Measurements from ENCODE around the gene UPK2. TPM values are rescaled to one million over a fixed set of nuclear protein-coding genes. Genes with fewer than 3 reads are reported as not detected.

UPK2 gene
- 0.50 TPM for polyA plus RNA-seq (2013, experiment 1 of 2)
- 0.47 TPM for polyA plus RNA-seq (2013, experiment 2 of 2)

DNA sequence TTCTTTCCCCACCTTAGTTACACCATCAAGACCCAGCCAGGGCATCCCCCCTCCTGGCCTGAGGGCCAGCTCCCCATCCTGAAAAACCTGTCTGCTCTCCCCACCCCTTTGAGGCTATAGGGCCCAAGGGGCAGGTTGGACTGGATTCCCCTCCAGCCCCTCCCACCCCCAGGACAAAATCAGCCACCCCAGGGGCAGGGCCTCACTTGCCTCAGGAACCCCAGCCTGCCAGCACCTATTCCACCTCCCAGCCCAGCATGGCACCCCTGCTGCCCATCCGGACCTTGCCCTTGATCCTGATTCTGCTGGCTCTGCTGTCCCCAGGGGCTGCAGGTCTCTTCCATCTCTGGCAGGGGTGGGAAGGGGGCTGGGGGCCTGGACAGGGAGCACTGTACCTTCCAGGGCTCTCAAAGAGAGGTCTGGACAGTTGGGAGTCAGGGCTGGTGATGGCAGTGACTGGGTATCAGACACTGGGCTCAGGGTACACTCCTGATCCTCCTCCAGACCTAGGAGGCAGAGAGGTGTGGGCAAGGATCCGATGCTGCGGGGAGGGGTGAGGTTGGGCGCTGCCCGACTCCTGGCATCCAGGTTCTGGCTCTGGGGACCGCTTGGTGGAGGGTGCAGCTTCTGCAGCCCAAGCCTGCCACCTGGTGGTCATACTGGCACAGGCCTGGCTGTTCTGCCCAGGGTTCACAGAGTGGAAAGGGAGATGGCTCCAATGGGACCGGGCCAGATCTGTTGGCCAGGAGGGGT is at the start of gene UPK2:
UPK2 (plus strand) TSS at position 205 of the 753 bp plus-strand sequence; CDS start at position 258, 53 bp downstream.
- H2BK12ac ChIP-seq (ENCODE audit: low read length), result no peak within 1 kb of the TSS
- no peak within 1 kb of the TSS for H2BK120ac ChIP-seq (ENCODE audit: low read depth, low read length)
- H2BK15ac ChIP-seq (ENCODE audit: low read length), result peak within 1 kb of the TSS; percentile 88
- H3K18ac ChIP-seq (ENCODE audit: low read length), result peak within 1 kb of the TSS; percentile 55
- no CpG with 5 or more reads among the region's 7 CpGs for WGBS, 2 donors (ENCODE audit: extremely low coverage in 2 of 2, insufficient read length in 2 of 2, insufficient replicate concordance in 1 of 2)
- H2BK5ac ChIP-seq (ENCODE audit: low read length), result no peak within 1 kb of the TSS
- H3K27ac ChIP-seq (replicated peaks; ENCODE audit: low read length), result no peak within 1 kb of the TSS
- no peak within 1 kb of the TSS for H3K4me3 ChIP-seq (ENCODE audit: low read length in 2 of 2)
- H3K23ac ChIP-seq (ENCODE audit: low read depth, low read length, poor library complexity), result no peak within 1 kb of the TSS
- H3K27me3 ChIP-seq (ENCODE audit: control insufficient read depth in 3 of 3, insufficient read depth in 3 of 3, low read depth in 1 of 3, low read length in 3 of 3), result peaks cover 0 to 48% (median 0%) of the 10 kb centered on the region in 3 experiments
- H4K8ac ChIP-seq (ENCODE audit: low read depth, low read length), result no peak within 1 kb of the TSS
- H3K9ac ChIP-seq (ENCODE audit: low read depth, low read length, poor library complexity), result no peak within 1 kb of the TSS
- H3K79me1 ChIP-seq (ENCODE audit: low read depth, low read length), result no peaks in the 10 kb centered on the region
- DNase-seq (ENCODE audit: low spot score), result peak; percentile 78
- H3K4ac ChIP-seq (ENCODE audit: low read length), result no peak within 1 kb of the TSS
- H3K4me2 ChIP-seq (ENCODE audit: insufficient read depth, low read length, poor library complexity, severe bottlenecking), result no peak within 1 kb of the TSS
- H3K4me1 ChIP-seq (ENCODE audit: control insufficient read depth in 2 of 2, insufficient read depth in 1 of 2, low read depth in 1 of 2, low read length in 2 of 2), result peaks cover 1 to 9% of the 10 kb centered on the region in 2 donors
- H3K36me3 ChIP-seq (replicated peaks in 1 of 2; ENCODE audit: control insufficient read depth in 2 of 2, insufficient read depth in 2 of 2, low read length in 2 of 2), result no peaks in the 10 kb centered on the region
- peak within 1 kb of the TSS; percentile 29 for H2AFZ ChIP-seq (ENCODE audit: low read length)
- no peaks in the 10 kb centered on the region for H3K9me3 ChIP-seq (replicated peaks in 1 of 2; ENCODE audit: control insufficient read depth in 2 of 2, insufficient read depth in 1 of 2, low read depth in 1 of 2, low read length in 2 of 2)
- H4K91ac ChIP-seq (ENCODE audit: low read depth, low read length, poor library complexity), result no peak within 1 kb of the TSS
- H3K14ac ChIP-seq (ENCODE audit: low read length), result no peak within 1 kb of the TSS
- H2AK5ac ChIP-seq (ENCODE audit: low read depth, low read length), result peak within 1 kb of the TSS; percentile 73

DNA sequence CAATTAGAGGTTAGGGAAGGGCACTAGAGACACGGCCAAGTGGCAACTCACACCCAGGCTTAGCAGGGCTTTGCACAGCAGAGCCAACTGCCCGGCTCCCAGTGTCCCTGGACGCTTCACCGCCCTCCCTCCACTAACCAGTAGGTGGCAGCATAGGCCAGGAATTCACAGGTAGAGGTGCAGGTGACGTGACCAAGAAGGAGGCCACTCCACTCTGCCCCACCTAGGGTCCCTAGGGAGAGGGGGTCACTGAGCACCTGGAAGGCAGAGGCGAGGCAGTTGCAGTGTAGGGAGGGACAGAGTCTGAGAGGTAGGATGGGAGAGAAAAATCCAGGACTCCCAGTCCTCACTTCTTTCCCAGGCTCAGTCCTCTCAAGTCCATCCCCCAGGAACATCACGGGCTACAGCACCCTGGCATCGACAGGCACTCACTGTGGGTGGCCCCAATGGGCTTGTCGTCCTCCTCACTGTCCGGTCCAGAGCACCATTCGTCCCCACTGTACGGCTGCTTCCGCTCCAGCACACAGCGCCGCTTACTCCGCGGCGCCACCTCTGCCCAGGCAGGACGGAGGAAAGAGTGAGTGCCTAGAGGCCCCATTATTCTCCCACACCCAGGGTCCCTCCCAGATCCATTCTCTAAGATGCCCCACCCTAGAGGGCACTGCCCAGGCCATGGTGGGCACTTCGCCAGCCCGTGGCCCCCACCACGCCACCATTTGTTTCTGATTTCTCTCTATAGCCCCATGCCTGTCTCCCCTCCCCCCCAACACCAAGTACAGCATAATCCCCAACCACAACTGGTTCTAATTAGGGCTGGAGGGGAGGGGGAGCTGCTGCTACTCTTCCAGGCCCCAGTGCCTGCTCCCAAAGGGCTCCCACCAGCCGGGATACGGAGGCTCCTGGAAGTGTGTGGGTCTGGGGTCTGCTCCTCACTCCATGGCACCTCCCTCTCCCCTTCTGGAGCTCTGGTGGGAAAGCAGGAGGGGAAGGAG is 48.8 kb upstream of the UPK2 start:
- Histone ChIP-seq H3K79me1 (ENCODE audit: low read depth, low read length) (peaks cover 4% of the 10 kb centered on the region), H2BK12ac (ENCODE audit: low read length) (no peak overlapping the region), H4K8ac (ENCODE audit: low read depth, low read length) (no peak overlapping the region), H2AFZ (ENCODE audit: low read length) (no peak overlapping the region), H2AK5ac (ENCODE audit: low read depth, low read length) (peak overlapping the region; percentile 95), H3K27me3 (ENCODE audit: control insufficient read depth in 3 of 3, insufficient read depth in 3 of 3, low read depth in 1 of 3, low read length in 3 of 3) (no peaks in the 10 kb centered on the region), H3K4me2 (ENCODE audit: insufficient read depth, low read length, poor library complexity, severe bottlenecking) (no peak overlapping the region), H2BK120ac (ENCODE audit: low read depth, low read length) (no peak overlapping the region), H2BK5ac (ENCODE audit: low read length) (no peak overlapping the region), H3K4ac (ENCODE audit: low read length) (no peak overlapping the region), H3K23ac (ENCODE audit: low read depth, low read length, poor library complexity) (peak overlapping the region; percentile 40), H3K18ac (ENCODE audit: low read length) (peak overlapping the region; percentile 92), H2BK15ac (ENCODE audit: low read length) (no peak overlapping the region), H3K4me3 (ENCODE audit: low read length in 2 of 2) (no peak overlapping the region), H3K14ac (ENCODE audit: low read length) (no peak overlapping the region), H3K4me1 (ENCODE audit: control insufficient read depth in 2 of 2, insufficient read depth in 1 of 2, low read depth in 1 of 2, low read length in 2 of 2) (peaks cover 35 to 41% of the 10 kb centered on the region in 2 donors), H3K36me3 (replicated peaks in 1 of 2; ENCODE audit: control insufficient read depth in 2 of 2, insufficient read depth in 2 of 2, low read length in 2 of 2) (peaks cover 20 to 35% of the 10 kb centered on the region in 2 donors), H3K27ac (replicated peaks; ENCODE audit: low read length) (no peak overlapping the region), H3K9ac (ENCODE audit: low read depth, low read length, poor library complexity) (peak overlapping the region; percentile 64), H4K91ac (ENCODE audit: low read depth, low read length, poor library complexity) (no peak overlapping the region), H3K9me3 (replicated peaks in 1 of 2; ENCODE audit: control insufficient read depth in 2 of 2, insufficient read depth in 1 of 2, low read depth in 1 of 2, low read length in 2 of 2) (no peaks in the 10 kb centered on the region)
- WGBS, 2 donors (ENCODE audit: extremely low coverage in 2 of 2, insufficient read length in 2 of 2, insufficient replicate concordance in 1 of 2), result no CpG with 5 or more reads among the region's 24 CpGs
- DNase-seq (ENCODE audit: low spot score), result no peak

DNA sequence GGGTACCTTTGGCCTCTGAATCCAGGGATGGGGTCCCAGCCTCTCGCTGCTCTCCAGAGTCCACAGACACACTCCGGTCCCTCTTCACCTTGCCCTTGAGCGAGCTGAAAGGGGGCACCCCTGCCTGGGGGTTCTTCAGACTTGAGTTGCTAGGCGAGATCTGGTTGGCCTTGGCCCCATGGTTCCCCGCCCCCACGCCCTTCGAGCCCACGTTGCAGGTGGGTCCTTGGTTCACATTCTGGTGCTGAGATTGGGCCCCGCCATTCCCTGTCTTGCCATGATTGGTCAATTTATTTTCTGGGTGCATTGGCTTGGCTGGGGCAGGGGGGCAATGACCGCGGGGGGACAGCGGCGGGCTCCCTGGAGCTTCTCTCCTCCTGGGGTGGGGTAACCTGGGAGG is 47.8 kb upstream of the UPK2 start:
- H2BK120ac ChIP-seq (ENCODE audit: low read depth, low read length), result no peak overlapping the region
- H3K14ac ChIP-seq (ENCODE audit: low read length), result no peak overlapping the region
- H2BK5ac ChIP-seq (ENCODE audit: low read length), result no peak overlapping the region
- no peaks in the 10 kb centered on the region for H3K27me3 ChIP-seq (ENCODE audit: control insufficient read depth in 3 of 3, insufficient read depth in 3 of 3, low read depth in 1 of 3, low read length in 3 of 3)
- no peak overlapping the region for H4K8ac ChIP-seq (ENCODE audit: low read depth, low read length)
- no peak overlapping the region for H2BK15ac ChIP-seq (ENCODE audit: low read length)
- no peaks in the 10 kb centered on the region for H3K9me3 ChIP-seq (replicated peaks in 1 of 2; ENCODE audit: control insufficient read depth in 2 of 2, insufficient read depth in 1 of 2, low read depth in 1 of 2, low read length in 2 of 2)
- no peak overlapping the region for H2AFZ ChIP-seq (ENCODE audit: low read length)
- no peak overlapping the region for H3K4me2 ChIP-seq (ENCODE audit: insufficient read depth, low read length, poor library complexity, severe bottlenecking)
- H3K4me3 ChIP-seq (ENCODE audit: low read length in 2 of 2), result no peak overlapping the region
- no peak overlapping the region for H3K27ac ChIP-seq (replicated peaks; ENCODE audit: low read length)
- H3K79me1 ChIP-seq (ENCODE audit: low read depth, low read length), result peaks cover 7% of the 10 kb centered on the region
- no peak overlapping the region for H4K91ac ChIP-seq (ENCODE audit: low read depth, low read length, poor library complexity)
- H3K23ac ChIP-seq (ENCODE audit: low read depth, low read length, poor library complexity), result no peak overlapping the region
- H2AK5ac ChIP-seq (ENCODE audit: low read depth, low read length), result peak overlapping the region; percentile 49
- peaks cover 43 to 50% of the 10 kb centered on the region in 2 donors for H3K4me1 ChIP-seq (ENCODE audit: control insufficient read depth in 2 of 2, insufficient read depth in 1 of 2, low read depth in 1 of 2, low read length in 2 of 2)
- H3K18ac ChIP-seq (ENCODE audit: low read length), result peak overlapping the region; percentile 84
- no peak overlapping the region for H3K4ac ChIP-seq (ENCODE audit: low read length)
- H3K9ac ChIP-seq (ENCODE audit: low read depth, low read length, poor library complexity), result no peak overlapping the region
- peak overlapping the region; percentile 24 for H2BK12ac ChIP-seq (ENCODE audit: low read length)
- no peak for DNase-seq (ENCODE audit: low spot score)
- H3K36me3 ChIP-seq (replicated peaks in 1 of 2; ENCODE audit: control insufficient read depth in 2 of 2, insufficient read depth in 2 of 2, low read length in 2 of 2), result peaks cover 20 to 35% of the 10 kb centered on the region in 2 donors
- WGBS, 2 donors (ENCODE audit: extremely low coverage in 2 of 2, insufficient read length in 2 of 2, insufficient replicate concordance in 1 of 2), result no CpG with 5 or more reads among the region's 13 CpGs
